Measurements from ENCODE around the gene RTN4R.

DNA sequence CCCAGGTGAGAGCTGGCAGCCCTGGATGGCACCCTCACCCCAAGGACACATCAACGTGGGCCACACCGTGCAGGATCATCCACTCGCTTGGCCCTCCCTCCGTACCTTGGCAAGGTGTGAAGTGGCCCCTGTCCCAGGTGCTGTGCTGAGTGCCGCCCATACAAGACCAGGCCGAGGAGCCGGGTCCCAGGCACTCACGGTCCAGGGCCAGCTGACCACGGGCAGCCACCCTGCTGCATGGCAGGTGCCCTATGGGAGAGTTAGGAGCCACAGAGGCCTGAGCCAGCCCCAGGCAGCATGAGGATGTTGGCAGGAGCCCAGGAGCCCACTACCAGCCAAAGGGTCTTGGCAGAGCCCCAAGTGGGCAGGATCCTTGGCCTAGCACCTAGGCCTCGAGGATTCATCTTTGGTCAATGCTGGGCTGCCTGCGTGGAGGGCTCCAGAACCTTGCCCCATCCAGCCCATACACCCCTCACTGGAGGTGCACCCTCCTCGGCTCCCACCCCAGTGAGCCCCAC lies 19.6 kb downstream of the RTN4R start:
- TF ChIP-seq CTCF (IDR thresholded peaks at IDR 0.05) (no peak), EZH2 (IDR thresholded peaks at IDR 0.05; ENCODE audit: borderline replicate concordance, insufficient read depth, low read depth, low read length, poor library complexity, severe bottlenecking) (no peak)
